T-helper 22 cell (primary cell): ENCODE data around the gene RAD50.
"Not testable (repeated sequence)": the region's sequence is repeated elsewhere in the genome, so short reads cannot be mapped to it uniquely, and the experiment has no call there.

ENCODE experiments used
- DNase-seq: peaks from one replicate; pipeline ENCODE4 v3.0.0-alpha.2; 2020; ENCODE audit warnings: low read depth

RAD50 gene

GRCh38 chr5:132557478-132558172, 848 bp downstream of the RAD50 start:
- DNase-seq = no peak

GRCh38 chr5:132559383-132560060, 2.7 kb downstream of the RAD50 start:
- DNase-seq = no peak

DNA sequence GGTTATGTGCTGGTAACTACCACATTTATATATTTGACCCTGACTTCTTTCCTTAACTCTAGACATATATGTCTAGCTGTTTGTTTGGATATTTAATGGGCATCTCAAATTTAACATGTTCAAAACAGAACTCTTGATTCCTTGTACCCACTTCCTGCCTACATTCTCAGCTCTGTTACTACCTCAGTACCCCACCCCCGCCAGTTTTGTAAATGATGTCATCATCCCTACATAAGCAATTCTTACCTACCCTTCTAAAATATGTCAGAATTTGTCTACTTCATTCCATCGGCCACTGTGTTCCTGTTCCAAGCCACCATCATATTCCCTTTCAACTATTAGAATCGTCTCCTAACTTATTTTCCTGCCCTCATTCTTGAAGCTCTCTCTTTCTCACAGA, 4.8 kb downstream of the RAD50 start:
- DNase-seq = no peak

DNA sequence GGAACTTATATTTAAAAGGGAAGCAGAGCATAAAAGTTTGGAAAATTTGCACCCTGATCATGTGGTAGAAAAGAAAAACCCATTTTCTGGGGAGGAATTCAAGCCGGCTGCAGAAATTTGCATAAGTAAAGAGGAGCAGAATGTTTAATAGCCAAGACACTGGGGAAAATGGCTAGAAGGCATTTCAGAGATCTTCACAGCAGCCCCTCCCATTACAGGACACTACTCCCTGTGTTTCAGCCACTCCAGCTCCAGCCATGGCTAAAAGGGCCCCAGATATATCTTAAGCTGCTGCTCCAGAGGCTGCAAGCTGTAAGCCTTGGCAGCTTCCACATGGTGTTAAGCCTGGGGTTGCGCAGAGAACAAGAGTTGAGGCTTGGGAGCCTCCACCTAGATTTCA, 7.8 kb downstream of the RAD50 start:
- not testable (repeated sequence) for DNase-seq

- no peak for DNase-seq
Observed at GRCh38 chr5:132566657-132567056, 9.9 kb downstream of the RAD50 start.

DNA sequence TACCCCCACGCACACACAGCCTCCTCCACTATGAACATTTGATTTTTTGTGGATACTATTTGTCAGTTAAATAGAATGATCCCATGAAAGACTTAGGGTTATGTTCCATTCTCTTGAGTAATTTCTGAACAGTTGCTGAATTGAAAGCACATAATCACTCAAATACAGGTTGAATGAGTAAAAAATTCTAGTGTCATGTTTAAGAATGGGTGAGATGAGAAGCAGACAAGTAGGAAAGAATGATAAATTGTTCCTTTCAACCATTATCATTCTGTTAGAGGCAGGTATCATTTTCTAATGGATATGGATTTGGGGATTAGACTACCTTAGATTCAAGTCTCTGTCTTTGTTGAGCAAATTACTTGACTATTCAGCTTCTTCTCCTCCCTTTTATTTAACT, 19.3 kb downstream of the RAD50 start:
- DNase-seq = no peak

DNA sequence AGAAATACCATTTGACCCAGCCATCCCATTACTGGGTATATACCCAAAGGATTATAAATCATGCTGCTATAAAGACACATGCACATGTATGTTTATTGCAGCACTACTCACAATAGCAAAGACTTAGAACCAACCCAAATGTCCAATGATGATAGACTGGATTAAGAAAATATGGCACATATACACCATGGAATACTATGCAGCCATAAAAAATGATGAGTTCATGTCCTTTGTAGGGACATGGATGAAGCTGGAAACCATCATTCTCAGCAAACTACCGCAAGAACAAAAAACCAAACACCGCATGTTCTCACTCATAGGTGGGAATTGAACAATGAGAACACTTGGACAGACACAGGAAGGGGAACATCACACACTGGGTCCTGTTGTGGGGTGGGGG, 27.8 kb downstream of the RAD50 start:
- not testable (repeated sequence) for DNase-seq

GRCh38 chr5:132586063-132586462, 29.3 kb downstream of the RAD50 start:
- no peak for DNase-seq

- no peak for DNase-seq
Observed at GRCh38 chr5:132589467-132589866, 32.7 kb downstream of the RAD50 start.

DNA sequence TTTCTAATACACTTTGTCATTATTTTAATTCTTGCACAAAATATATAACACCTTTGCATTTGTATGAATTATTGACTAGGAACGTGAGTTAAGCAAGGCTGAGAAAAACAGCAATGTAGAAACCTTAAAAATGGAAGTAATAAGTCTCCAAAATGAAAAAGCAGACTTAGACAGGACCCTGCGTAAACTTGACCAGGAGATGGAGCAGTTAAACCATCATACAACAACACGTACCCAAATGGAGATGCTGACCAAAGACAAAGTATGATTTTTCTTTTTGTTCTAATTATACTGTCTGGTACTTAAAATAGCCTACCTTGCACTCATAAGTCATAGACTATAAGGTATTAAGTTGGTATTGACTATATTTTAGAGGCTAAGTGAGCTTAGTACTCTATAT, 34.4 kb downstream of the RAD50 start:
- no peak for DNase-seq

GRCh38 chr5:132592521-132592920, 35.7 kb downstream of the RAD50 start:
- DNase-seq = no peak

DNA sequence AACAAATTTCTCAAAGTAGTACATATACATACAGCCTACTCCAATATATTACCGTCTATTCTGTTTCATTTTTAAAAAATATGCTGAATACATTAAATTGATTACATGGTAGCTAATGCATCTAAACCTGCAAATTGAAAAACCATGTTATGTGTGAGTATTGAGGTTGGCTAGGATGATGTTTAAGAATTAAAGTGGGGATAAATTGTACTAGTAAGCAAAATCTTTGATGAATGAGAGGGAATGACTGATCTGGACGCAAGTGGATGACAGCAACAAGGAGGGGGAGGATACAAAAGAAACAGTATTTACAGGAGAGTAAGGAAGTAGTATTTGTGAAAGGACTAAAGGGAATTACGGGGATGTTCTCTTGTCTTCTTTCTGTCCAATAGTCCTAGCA, 37.4 kb downstream of the RAD50 start:
- DNase-seq = no peak

DNA sequence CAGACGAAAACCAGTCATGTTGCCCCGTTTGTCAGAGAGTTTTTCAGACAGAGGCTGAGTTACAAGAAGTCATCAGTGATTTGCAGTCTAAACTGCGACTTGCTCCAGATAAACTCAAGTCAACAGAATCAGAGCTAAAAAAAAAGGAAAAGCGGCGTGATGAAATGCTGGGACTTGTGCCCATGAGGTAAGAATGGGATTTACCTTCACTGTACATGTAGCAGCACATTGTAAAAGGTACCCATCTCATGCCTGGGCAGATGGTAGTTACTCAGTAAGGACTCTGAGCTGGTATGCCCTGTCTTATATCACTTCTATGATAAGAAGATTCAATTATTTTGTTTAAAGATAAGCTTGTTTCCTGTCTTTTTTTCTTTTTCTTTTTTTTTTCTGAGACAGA, 38.8 kb downstream of the RAD50 start:
- DNase-seq = no peak

DNA sequence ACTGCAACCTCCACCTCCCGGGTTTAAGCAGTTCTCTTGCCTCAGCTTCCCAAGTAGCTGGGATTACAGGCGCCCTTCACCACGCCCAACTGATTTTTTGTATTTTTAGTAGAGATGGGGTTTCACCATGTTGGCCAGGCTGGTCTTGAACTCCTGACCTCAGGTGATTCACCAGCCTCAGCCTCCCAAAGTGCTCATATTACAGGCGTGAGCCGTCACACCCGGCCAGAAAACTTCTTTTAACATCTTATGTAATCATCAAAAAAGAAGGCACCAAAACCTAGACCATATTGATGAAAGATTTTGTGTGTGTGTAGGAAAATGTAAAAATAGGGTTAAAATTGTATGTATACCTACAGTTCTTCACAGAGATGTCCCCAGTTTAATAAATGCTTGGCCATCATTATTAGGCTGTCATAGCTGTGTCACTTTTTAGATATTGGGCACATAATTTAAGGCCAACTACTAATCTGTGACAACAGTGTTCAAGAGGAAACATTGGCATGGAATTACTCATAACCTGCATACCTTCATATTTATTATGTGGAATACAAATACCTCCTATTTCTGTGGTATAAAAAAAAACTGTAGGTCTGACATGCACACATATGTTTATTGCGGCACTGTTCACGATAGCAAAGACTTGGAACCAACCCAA, 44.4 kb downstream of the RAD50 start:
- DNase-seq = no peak

GRCh38 chr5:132607095-132607494, 50.3 kb downstream of the RAD50 start:
- DNase-seq = no peak

DNA sequence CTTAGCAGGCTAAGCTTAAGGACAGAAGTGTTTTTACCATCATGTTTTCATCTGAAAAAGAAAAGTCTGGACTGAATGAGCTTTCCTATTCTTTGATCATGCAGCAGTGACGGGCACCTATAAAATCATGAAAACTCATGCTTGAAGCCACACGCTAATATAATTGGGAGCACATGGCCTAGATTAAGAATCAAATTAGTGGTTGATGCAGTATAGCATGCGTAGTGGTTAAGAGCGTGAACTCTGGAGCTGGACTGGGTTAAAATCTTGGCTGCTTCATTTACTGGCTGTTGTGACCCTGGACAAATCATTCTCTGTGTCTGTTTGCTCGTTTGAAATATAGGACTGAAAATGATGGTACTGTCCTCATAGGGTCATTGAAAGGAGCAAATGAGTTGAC, 51.3 kb downstream of the RAD50 start:
- no peak for DNase-seq

DNA sequence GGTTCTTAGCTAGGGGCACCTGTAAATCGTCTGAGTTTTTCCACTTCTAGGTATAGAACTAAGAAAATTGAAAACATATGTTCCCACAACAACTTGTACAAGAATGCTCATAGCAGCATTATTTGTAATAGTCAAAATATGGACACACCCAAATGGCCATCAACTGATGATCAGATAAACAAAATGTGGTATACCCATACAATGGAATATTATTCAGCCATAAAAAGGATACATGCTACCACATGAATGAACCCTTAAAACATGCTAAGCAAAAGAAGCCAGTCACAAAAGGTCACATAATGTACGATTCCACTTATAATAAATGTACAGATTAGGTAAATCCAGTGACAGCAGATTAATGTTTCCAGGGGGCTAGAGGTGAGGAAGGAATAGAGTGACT, 55.2 kb downstream of the RAD50 start:
- DNase-seq = no peak

GRCh38 chr5:132612846-132613245, 56.1 kb downstream of the RAD50 start:
- DNase-seq = no peak

GRCh38 chr5:132621699-132622098, 64.9 kb downstream of the RAD50 start:
- DNase-seq = no peak

- no peak for DNase-seq
Observed at GRCh38 chr5:132622608-132623007, 65.8 kb downstream of the RAD50 start.

- no peak for DNase-seq
Observed at GRCh38 chr5:132627470-132627869, 70.7 kb downstream of the RAD50 start.

DNA sequence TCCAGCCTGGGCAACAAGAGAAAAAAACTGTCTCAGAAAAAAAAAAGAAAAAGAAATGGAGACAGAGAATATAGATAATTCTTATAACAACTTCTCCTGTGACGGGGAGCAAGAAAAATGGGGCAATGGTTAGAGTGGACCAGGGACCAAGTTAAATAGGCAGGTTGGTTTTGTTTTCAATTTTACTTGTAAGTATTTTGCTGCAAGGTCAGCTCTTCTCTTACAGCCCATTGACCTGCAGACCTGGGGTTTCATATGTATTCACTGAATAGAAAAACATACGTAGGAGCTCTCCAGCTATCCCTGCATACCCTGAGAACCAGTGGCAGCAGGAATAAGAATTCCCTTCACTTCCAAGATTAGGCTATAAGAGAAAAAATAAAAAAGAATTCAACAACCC, 72.0 kb downstream of the RAD50 start:
- DNase-seq = no peak

DNA sequence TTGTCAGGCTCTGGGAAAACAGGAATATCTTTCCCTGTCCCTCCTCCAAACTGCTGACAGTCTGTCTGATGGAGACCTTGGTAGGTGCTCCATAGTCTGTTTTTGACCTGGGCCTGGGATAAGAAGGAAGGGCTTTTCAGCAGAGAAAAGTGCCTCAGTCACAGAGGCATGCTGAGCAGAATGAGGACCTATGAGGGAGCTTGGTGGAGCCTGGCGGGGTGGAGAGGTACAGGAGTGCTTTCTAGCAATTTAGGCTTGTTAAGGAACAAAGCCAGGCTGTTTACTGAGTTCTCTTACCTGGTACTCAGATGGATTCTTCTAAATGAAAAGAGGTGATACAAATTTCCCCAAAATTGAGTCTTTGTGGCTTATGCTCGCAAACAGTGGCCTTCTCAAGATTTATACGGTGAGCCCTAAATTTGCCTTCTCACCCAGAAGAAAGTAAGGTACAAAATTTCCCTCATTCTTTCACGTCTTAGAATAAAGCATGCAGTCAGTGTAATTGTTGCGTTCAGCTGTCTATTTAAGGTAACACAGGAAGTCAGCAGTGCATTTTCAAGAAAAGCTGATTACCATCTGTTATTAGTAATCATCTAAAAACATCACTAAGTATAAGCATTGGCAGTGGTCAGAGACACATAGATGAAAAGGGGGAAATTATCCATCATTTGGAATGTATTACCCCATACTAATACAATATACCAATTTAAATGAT, 72.6 kb downstream of the RAD50 start:
- DNase-seq = no peak
